ENCODE data around the gene PPP2R2B. TPM values are rescaled to one million over a fixed set of nuclear protein-coding genes. Genes with fewer than 3 reads are reported as not detected.

PPP2R2B gene
- total RNA-seq, 1 donor from 2014 or later, result not detected

- Mint-ChIP-seq H3K27me3 (peaks cover 3% of the 10 kb centered on the region), H3K9me3 (peaks cover 4% of the 10 kb centered on the region), H3K4me3 (no peak overlapping the region), H3K36me3 (ENCODE audit: low read depth) (no peaks in the 10 kb centered on the region), H3K27ac (no peak overlapping the region), H3K4me1 (no peaks in the 10 kb centered on the region)
- intact Hi-C loops (cut with micrococcal nuclease), result no loop called here
- DNase-seq, result no peak
Observed at GRCh38 chr5:146720107-146720506, 158.4 kb downstream of the PPP2R2B start.

GRCh38 chr5:146719179-146719578 lies 159.4 kb downstream of the PPP2R2B start:
- H3K36me3 Mint-ChIP-seq (ENCODE audit: low read depth), result no peaks in the 10 kb centered on the region
- no peak overlapping the region for H3K4me3 Mint-ChIP-seq
- peaks cover 4% of the 10 kb centered on the region for H3K9me3 Mint-ChIP-seq
- no peak overlapping the region for H3K27ac Mint-ChIP-seq
- intact Hi-C loops (cut with micrococcal nuclease), result no loop called here
- no peak for DNase-seq
- H3K4me1 Mint-ChIP-seq, result no peaks in the 10 kb centered on the region
- H3K27me3 Mint-ChIP-seq, result peaks cover 3% of the 10 kb centered on the region

- Mint-ChIP-seq H3K9me3 (peaks cover 2% of the 10 kb centered on the region), H3K27ac (no peak overlapping the region), H3K4me1 (no peaks in the 10 kb centered on the region), H3K36me3 (ENCODE audit: low read depth) (no peaks in the 10 kb centered on the region), H3K27me3 (peaks cover 3% of the 10 kb centered on the region), H3K4me3 (no peak overlapping the region)
- no peak for DNase-seq
- intact Hi-C loops (cut with micrococcal nuclease), result no loop called here
Observed at GRCh38 chr5:146718609-146719008, 159.9 kb downstream of the PPP2R2B start.

GRCh38 chr5:146717951-146718350 lies 160.6 kb downstream of the PPP2R2B start:
- Mint-ChIP-seq H3K4me3 (no peak overlapping the region), H3K27me3 (peaks cover 3% of the 10 kb centered on the region), H3K9me3 (no peaks in the 10 kb centered on the region), H3K27ac (no peak overlapping the region), H3K36me3 (ENCODE audit: low read depth) (no peaks in the 10 kb centered on the region), H3K4me1 (no peaks in the 10 kb centered on the region)
- DNase-seq, result no peak
- intact Hi-C loops (cut with micrococcal nuclease), result no loop called here

- Mint-ChIP-seq H3K4me1 (no peaks in the 10 kb centered on the region), H3K36me3 (ENCODE audit: low read depth) (no peaks in the 10 kb centered on the region), H3K27me3 (peaks cover 3% of the 10 kb centered on the region), H3K27ac (no peak overlapping the region), H3K4me3 (no peak overlapping the region), H3K9me3 (no peaks in the 10 kb centered on the region)
- DNase-seq, result no peak
- intact Hi-C loops (cut with micrococcal nuclease), result no loop called here
Observed at GRCh38 chr5:146716636-146717035, 161.9 kb downstream of the PPP2R2B start.

- H3K4me1 Mint-ChIP-seq, result no peaks in the 10 kb centered on the region
- no peaks in the 10 kb centered on the region for H3K9me3 Mint-ChIP-seq
- H3K27ac Mint-ChIP-seq, result no peak overlapping the region
- no peaks in the 10 kb centered on the region for H3K36me3 Mint-ChIP-seq (ENCODE audit: low read depth)
- no peak overlapping the region for H3K4me3 Mint-ChIP-seq
- no peaks in the 10 kb centered on the region for H3K27me3 Mint-ChIP-seq
- intact Hi-C loops (cut with micrococcal nuclease), result no loop called here
- DNase-seq, result no peak
Observed at GRCh38 chr5:146710348-146710747, 168.2 kb downstream of the PPP2R2B start.

GRCh38 chr5:146707316-146707715 lies 171.2 kb downstream of the PPP2R2B start:
- Mint-ChIP-seq H3K27ac (no peak overlapping the region), H3K4me1 (no peaks in the 10 kb centered on the region), H3K27me3 (no peaks in the 10 kb centered on the region), H3K36me3 (ENCODE audit: low read depth) (no peaks in the 10 kb centered on the region), H3K9me3 (no peaks in the 10 kb centered on the region), H3K4me3 (no peak overlapping the region)
- intact Hi-C loops (cut with micrococcal nuclease), result no loop called here
- no peak for DNase-seq

GRCh38 chr5:146706321-146706972 lies 172.1 kb downstream of the PPP2R2B start:
- H3K4me1 Mint-ChIP-seq, result no peaks in the 10 kb centered on the region
- H3K36me3 Mint-ChIP-seq (ENCODE audit: low read depth), result no peaks in the 10 kb centered on the region
- H3K4me3 Mint-ChIP-seq, result no peak overlapping the region
- no peaks in the 10 kb centered on the region for H3K9me3 Mint-ChIP-seq
- no peak overlapping the region for H3K27ac Mint-ChIP-seq
- DNase-seq, result no peak
- intact Hi-C loops (cut with micrococcal nuclease), result no loop called here
- no peaks in the 10 kb centered on the region for H3K27me3 Mint-ChIP-seq

GRCh38 chr5:146704949-146705665 lies 173.4 kb downstream of the PPP2R2B start:
- Mint-ChIP-seq H3K9me3 (no peaks in the 10 kb centered on the region), H3K36me3 (ENCODE audit: low read depth) (no peaks in the 10 kb centered on the region), H3K27ac (no peak overlapping the region), H3K4me1 (no peaks in the 10 kb centered on the region), H3K27me3 (no peaks in the 10 kb centered on the region), H3K4me3 (no peak overlapping the region)
- no peak for DNase-seq
- intact Hi-C loops (cut with micrococcal nuclease), result no loop called here

- no peaks in the 10 kb centered on the region for H3K4me1 Mint-ChIP-seq
- H3K36me3 Mint-ChIP-seq (ENCODE audit: low read depth), result no peaks in the 10 kb centered on the region
- H3K27me3 Mint-ChIP-seq, result no peaks in the 10 kb centered on the region
- no peak overlapping the region for H3K4me3 Mint-ChIP-seq
- intact Hi-C loops (cut with micrococcal nuclease), result no loop called here
- no peak overlapping the region for H3K27ac Mint-ChIP-seq
- DNase-seq, result no peak
- no peaks in the 10 kb centered on the region for H3K9me3 Mint-ChIP-seq
Observed at GRCh38 chr5:146703899-146704298, 174.7 kb downstream of the PPP2R2B start.

GRCh38 chr5:146703499-146703898 lies 175.1 kb downstream of the PPP2R2B start:
- Mint-ChIP-seq H3K4me1 (no peaks in the 10 kb centered on the region), H3K36me3 (ENCODE audit: low read depth) (no peaks in the 10 kb centered on the region), H3K4me3 (no peak overlapping the region), H3K9me3 (no peaks in the 10 kb centered on the region), H3K27me3 (no peaks in the 10 kb centered on the region), H3K27ac (no peak overlapping the region)
- DNase-seq, result no peak
- intact Hi-C loops (cut with micrococcal nuclease), result no loop called here

GRCh38 chr5:146699664-146700418 lies 178.7 kb downstream of the PPP2R2B start:
- intact Hi-C loops (cut with micrococcal nuclease), result no loop called here
- Mint-ChIP-seq H3K27me3 (no peaks in the 10 kb centered on the region), H3K9me3 (no peaks in the 10 kb centered on the region), H3K4me3 (no peak overlapping the region), H3K4me1 (no peaks in the 10 kb centered on the region), H3K36me3 (ENCODE audit: low read depth) (no peaks in the 10 kb centered on the region), H3K27ac (no peak overlapping the region)
- no peak for DNase-seq

- intact Hi-C loops (cut with micrococcal nuclease), result no loop called here
- H3K27me3 Mint-ChIP-seq, result no peaks in the 10 kb centered on the region
Observed at GRCh38 chr5:146699138-146699537, 179.4 kb downstream of the PPP2R2B start.

GRCh38 chr5:146698651-146699050 lies 179.9 kb downstream of the PPP2R2B start:
- Mint-ChIP-seq H3K27me3 (no peaks in the 10 kb centered on the region), H3K4me1 (no peaks in the 10 kb centered on the region), H3K36me3 (ENCODE audit: low read depth) (no peaks in the 10 kb centered on the region), H3K4me3 (no peak overlapping the region), H3K27ac (no peak overlapping the region), H3K9me3 (no peaks in the 10 kb centered on the region)
- DNase-seq, result no peak
- intact Hi-C loops (cut with micrococcal nuclease), result no loop called here

More at GRCh38 chr5:146699138-146699537, 179.4 kb downstream of the PPP2R2B start:
- no peak overlapping the region for H3K4me3 Mint-ChIP-seq
- no peaks in the 10 kb centered on the region for H3K9me3 Mint-ChIP-seq
- H3K4me1 Mint-ChIP-seq, result no peaks in the 10 kb centered on the region
- no peaks in the 10 kb centered on the region for H3K36me3 Mint-ChIP-seq (ENCODE audit: low read depth)
- no peak for DNase-seq
- no peak overlapping the region for H3K27ac Mint-ChIP-seq
